Trophoblast cell (in vitro differentiated cells and primary cell): ENCODE data around the gene PRKN.

Experiments
- DNase-seq, 2 donors: peaks; one replicate each; pipeline ENCODE4 v3.0.0-alpha.2; 2016
- H2AFZ ChIP-seq: 2 replicates; pipeline ENCODE4 v1.6.1; 2013; ENCODE audit warnings: low read length, moderate library complexity, mild to moderate bottlenecking; ENCODE audit not compliant: insufficient read depth, poor library complexity
- H2AK5ac ChIP-seq: 2 replicates; pipeline ENCODE4 v1.6.1; 2013; ENCODE audit warnings: mild to moderate bottlenecking, low read length
- H2BK120ac ChIP-seq: 2 replicates; pipeline ENCODE4 v1.6.1; 2013; ENCODE audit warnings: low read length, mild to moderate bottlenecking, moderate library complexity; ENCODE audit not compliant: insufficient read depth, poor library complexity
- H2BK12ac ChIP-seq: 2 replicates; pipeline ENCODE4 v1.6.1; 2013; ENCODE audit warnings: mild to moderate bottlenecking, low read length, moderate library complexity
- H2BK5ac ChIP-seq: 2 replicates; pipeline ENCODE4 v1.6.1; 2013; ENCODE audit warnings: low read length, low read depth, moderate library complexity, mild to moderate bottlenecking; ENCODE audit not compliant: poor library complexity
- H3K14ac ChIP-seq: 2 replicates; pipeline ENCODE4 v1.6.1; 2013; ENCODE audit warnings: mild to moderate bottlenecking, low read length
- H3K18ac ChIP-seq: 2 replicates; pipeline ENCODE4 v1.6.1; 2013; ENCODE audit warnings: mild to moderate bottlenecking, low read length
- H3K23ac ChIP-seq: 2 replicates; pipeline ENCODE4 v1.6.1; 2013; ENCODE audit warnings: low read length
- H3K27ac ChIP-seq: 2 replicates; pipeline ENCODE4 v1.5.1; 2013; ENCODE audit warnings: low read depth, mild to moderate bottlenecking, inconsistent platforms, low read length, moderate library complexity
- H3K27me3 ChIP-seq: 2 replicates; pipeline ENCODE4 v1.6.1; 2013; ENCODE audit warnings: inconsistent platforms, mild to moderate bottlenecking, low read length, moderate library complexity; ENCODE audit not compliant: insufficient read depth
- H3K36me3 ChIP-seq, 2 experiments: 1 replicate in 1 of 2; 2 replicates in 1 of 2; pipeline ENCODE4 v1.6.1; 2013; ENCODE audit warnings: low read length in 2 of 2, mild to moderate bottlenecking in 2 of 2, moderate library complexity in 1 of 2; ENCODE audit not compliant: insufficient read depth in 2 of 2, control insufficient read depth in 1 of 2
- H3K4ac ChIP-seq: 2 replicates; pipeline ENCODE4 v1.6.1; 2013; ENCODE audit warnings: low read depth, mild to moderate bottlenecking, low read length, moderate library complexity
- H3K4me1 ChIP-seq, 2 experiments: 1 replicate in 1 of 2; 2 replicates in 1 of 2; pipeline ENCODE4 v1.6.1; 2013; ENCODE audit warnings: low read length in 2 of 2, mild to moderate bottlenecking in 2 of 2, moderate library complexity in 1 of 2; ENCODE audit not compliant: insufficient read depth in 2 of 2, control insufficient read depth in 1 of 2
- H3K4me2 ChIP-seq: 2 replicates; pipeline ENCODE4 v1.6.1; 2013; ENCODE audit warnings: inconsistent platforms, mild to moderate bottlenecking, low read length, moderate library complexity
- H3K4me3 ChIP-seq: 2 replicates; pipeline ENCODE4 v1.5.1; 2013; ENCODE audit warnings: mild to moderate bottlenecking, low read depth, low read length, inconsistent platforms
- H3K79me1 ChIP-seq: one replicate; pipeline ENCODE4 v1.6.1; 2013; ENCODE audit warnings: low read length
- H3K79me2 ChIP-seq: 2 replicates; pipeline ENCODE4 v1.6.1; 2013; ENCODE audit warnings: low read length, mild to moderate bottlenecking; ENCODE audit not compliant: control insufficient read depth, insufficient read depth, poor library complexity
- H3K9ac ChIP-seq: 2 replicates; pipeline ENCODE4 v1.6.1; 2013; ENCODE audit warnings: mild to moderate bottlenecking, low read length
- H3K9me3 ChIP-seq: 2 replicates; pipeline ENCODE4 v1.6.1; 2013; ENCODE audit warnings: low read depth, mild to moderate bottlenecking, control low read depth, inconsistent platforms, low read length; ENCODE audit not compliant: insufficient read depth
- H4K12ac ChIP-seq: 2 replicates; pipeline ENCODE4 v1.6.1; 2013; ENCODE audit warnings: low read depth, mild to moderate bottlenecking, low read length, moderate library complexity
- H4K8ac ChIP-seq: 2 replicates; pipeline ENCODE4 v1.6.1; 2013; ENCODE audit warnings: low read depth, mild to moderate bottlenecking, low read length, moderate library complexity
- H4K91ac ChIP-seq: one replicate; pipeline ENCODE4 v1.6.1; 2013; ENCODE audit warnings: low read depth, mild to moderate bottlenecking, low read length, moderate library complexity
- WGBS: extraction: QIAGEN DNeasy Blood & Tissue Kit; methylation state at CpG from one replicate; pipeline ENCODE4 v1.1.7; 2013; ENCODE audit warnings: missing lambda C conversion rate; ENCODE audit not compliant: insufficient read length, insufficient coverage; ENCODE audit errors: extremely low coverage; 5-methylcytosine and 5-hydroxymethylcytosine counted together

PRKN gene

GRCh38 chr6:162100096-162100495 is 627.5 kb downstream of the PRKN start:
- H3K79me2 ChIP-seq: no peaks in the 10 kb centered on the region
- no peak overlapping the region for H3K14ac ChIP-seq
- H3K18ac ChIP-seq: no peak overlapping the region
- no peaks in the 10 kb centered on the region for H3K4me1 ChIP-seq
- no peak overlapping the region for H3K4me2 ChIP-seq
- no peak overlapping the region for H2BK5ac ChIP-seq
- no CpG with 5 or more reads among the region's 5 CpGs for WGBS
- H3K9me3 ChIP-seq: no peaks in the 10 kb centered on the region
- H4K12ac ChIP-seq: no peak overlapping the region
- H3K23ac ChIP-seq: no peak overlapping the region
- no peak overlapping the region for H4K8ac ChIP-seq
- H2AFZ ChIP-seq: no peak overlapping the region
- H2BK120ac ChIP-seq: no peak overlapping the region
- no peaks in the 10 kb centered on the region for H3K79me1 ChIP-seq
- no peak overlapping the region for H3K9ac ChIP-seq
- no peak overlapping the region for H2AK5ac ChIP-seq
- DNase-seq: no peak
- no peak overlapping the region for H2BK12ac ChIP-seq
- no peak overlapping the region for H4K91ac ChIP-seq
- no peak overlapping the region for H3K27ac ChIP-seq
- no peaks in the 10 kb centered on the region for H3K36me3 ChIP-seq
- no peak overlapping the region for H3K4me3 ChIP-seq
- H3K27me3 ChIP-seq: no peaks in the 10 kb centered on the region
- no peak overlapping the region for H3K4ac ChIP-seq

- Histone ChIP-seq H2AK5ac (no peak overlapping the region), H3K9ac (no peak overlapping the region), H3K4me2 (no peak overlapping the region), H3K9me3 (no peaks in the 10 kb centered on the region), H3K79me1 (no peaks in the 10 kb centered on the region), H2AFZ (no peak overlapping the region), H2BK5ac (no peak overlapping the region), H3K23ac (no peak overlapping the region), H3K36me3 (no peaks in the 10 kb centered on the region), H3K18ac (no peak overlapping the region), H4K91ac (no peak overlapping the region), H3K4ac (no peak overlapping the region), H4K8ac (no peak overlapping the region), H3K27me3 (no peaks in the 10 kb centered on the region), H3K4me1 (no peaks in the 10 kb centered on the region), H3K79me2 (no peaks in the 10 kb centered on the region), H4K12ac (no peak overlapping the region), H2BK120ac (no peak overlapping the region), H3K4me3 (no peak overlapping the region), H3K27ac (no peak overlapping the region), H2BK12ac (no peak overlapping the region), H3K14ac (no peak overlapping the region)
- DNase-seq: peak; percentile 78 to 92
- no CpG with 5 or more reads among the region's 5 CpGs for WGBS
These were observed 627.9 kb downstream of the PRKN start for GRCh38 chr6:162099685-162100084.

GRCh38 chr6:162092816-162093502 is 634.6 kb downstream of the PRKN start:
- Histone ChIP-seq H3K18ac (no peak overlapping the region), H3K9me3 (no peaks in the 10 kb centered on the region), H4K91ac (no peak overlapping the region), H3K23ac (no peak overlapping the region), H2AFZ (no peak overlapping the region), H3K36me3 (no peaks in the 10 kb centered on the region), H3K79me2 (no peaks in the 10 kb centered on the region), H3K4me1 (no peaks in the 10 kb centered on the region), H3K27ac (no peak overlapping the region), H2BK12ac (no peak overlapping the region), H3K79me1 (no peaks in the 10 kb centered on the region), H3K27me3 (no peaks in the 10 kb centered on the region), H4K8ac (no peak overlapping the region), H3K4me2 (no peak overlapping the region), H2BK120ac (no peak overlapping the region), H3K9ac (no peak overlapping the region), H3K14ac (no peak overlapping the region), H3K4me3 (no peak overlapping the region), H2AK5ac (no peak overlapping the region), H4K12ac (no peak overlapping the region), H3K4ac (no peak overlapping the region), H2BK5ac (no peak overlapping the region)
- no peak for DNase-seq
- WGBS: no CpG with 5 or more reads among the region's 11 CpGs

- Histone ChIP-seq H2BK12ac (no peak overlapping the region), H3K79me2 (no peaks in the 10 kb centered on the region), H4K8ac (no peak overlapping the region), H2BK120ac (no peak overlapping the region), H2BK5ac (no peak overlapping the region), H3K4me2 (no peak overlapping the region), H3K23ac (no peak overlapping the region), H4K91ac (no peak overlapping the region), H3K4me3 (no peak overlapping the region), H3K27ac (no peak overlapping the region), H3K4me1 (no peaks in the 10 kb centered on the region), H3K4ac (no peak overlapping the region), H2AK5ac (no peak overlapping the region), H4K12ac (no peak overlapping the region), H3K9ac (no peak overlapping the region), H3K36me3 (no peaks in the 10 kb centered on the region), H3K9me3 (no peaks in the 10 kb centered on the region), H3K79me1 (no peaks in the 10 kb centered on the region), H3K18ac (no peak overlapping the region), H2AFZ (no peak overlapping the region), H3K27me3 (no peaks in the 10 kb centered on the region), H3K14ac (no peak overlapping the region)
- no CpG with 5 or more reads among the region's 2 CpGs for WGBS
- DNase-seq: no peak
These were observed 636.8 kb downstream of the PRKN start for GRCh38 chr6:162090734-162091133.
